H1 (cell line): ENCODE results near the gene GASK1B. TPM values are rescaled to one million over a fixed set of nuclear protein-coding genes. Genes with fewer than 3 reads are reported as not detected.

ENCODE experiments used
- CTBP2 ChIP-seq: IDR thresholded peaks from 2 replicates; pipeline ENCODE4 v1.7.0; 2011; ENCODE audit warnings: borderline replicate concordance, mild to moderate bottlenecking, moderate library complexity, mixed read lengths, low read length; ENCODE audit not compliant: insufficient read depth, insufficient read length
- EGR1 ChIP-seq: IDR thresholded peaks from 2 replicates; pipeline ENCODE4 v1.6.1; 2011; ENCODE audit warnings: low read depth, low read length, borderline replicate concordance
- KDM5A ChIP-seq: fragments of 200-600 bp; IDR thresholded peaks from 2 replicates; pipeline ENCODE4 v1.7.1; 2012; ENCODE audit warnings: mild to moderate bottlenecking, low read length, inconsistent platforms, mixed read lengths
- MAFK ChIP-seq: IDR thresholded peaks from 2 replicates; pipeline ENCODE4 v1.6.1; 2012; ENCODE audit warnings: low read depth, mild to moderate bottlenecking, improper control_type of control experiment, low read length
- POLR2AphosphoS5 ChIP-seq: IDR thresholded peaks from 2 replicates; pipeline ENCODE4 v1.6.1; 2011; ENCODE audit warnings: low read depth, low read length
- YY1 ChIP-seq: IDR thresholded peaks from 2 replicates; pipeline ENCODE4 v1.6.1; 2011; ENCODE audit warnings: low read depth, mild to moderate bottlenecking, low read length
- polyA plus RNA-seq, 7 experiments: library from polyadenylated mRNA; depleted of rRNA in 3 of 7; stranded (reverse) in 5 of 7; unstranded in 2 of 7; fragments of >200 nt in 5 of 7; fragments of 200-250 nt in 2 of 7; gene quantifications; 1 replicate in 5 of 7; 2 replicates in 1 of 7; 4 replicates in 1 of 7; pipeline versions ENCODE4 v1.2.1 to v1.2.3, GENCODE V29; 2011 to 2013; ENCODE audit warnings: missing spikeins in 2 of 7, mixed read lengths in 2 of 7
- total RNA-seq: library from RNA; stranded (reverse); fragmentation: NEBNext Ultra II Directional; extraction: Animal tissue kit (Norgen Biotek cat#: 25700); gene quantifications from 2 replicates; pipeline ENCODE4 v1.2.1, GENCODE V29; 2021
- TF ChIP-seq, protein P1 (sequence below): fragments of 300-600 bp; sonication (generic); IDR thresholded peaks from 2 replicates; pipeline ENCODE4 v1.7.1; 2012; ENCODE audit warnings: low read length, moderate library complexity, mild to moderate bottlenecking, inconsistent platforms; ENCODE audit not compliant: insufficient replicate concordance

The GASK1B gene
- total and polyA plus RNA-seq, 2 of the 8 experiments (the other 6 are each of a cell fraction or from before 2014, with no cell fraction given), result not detected

DNA sequence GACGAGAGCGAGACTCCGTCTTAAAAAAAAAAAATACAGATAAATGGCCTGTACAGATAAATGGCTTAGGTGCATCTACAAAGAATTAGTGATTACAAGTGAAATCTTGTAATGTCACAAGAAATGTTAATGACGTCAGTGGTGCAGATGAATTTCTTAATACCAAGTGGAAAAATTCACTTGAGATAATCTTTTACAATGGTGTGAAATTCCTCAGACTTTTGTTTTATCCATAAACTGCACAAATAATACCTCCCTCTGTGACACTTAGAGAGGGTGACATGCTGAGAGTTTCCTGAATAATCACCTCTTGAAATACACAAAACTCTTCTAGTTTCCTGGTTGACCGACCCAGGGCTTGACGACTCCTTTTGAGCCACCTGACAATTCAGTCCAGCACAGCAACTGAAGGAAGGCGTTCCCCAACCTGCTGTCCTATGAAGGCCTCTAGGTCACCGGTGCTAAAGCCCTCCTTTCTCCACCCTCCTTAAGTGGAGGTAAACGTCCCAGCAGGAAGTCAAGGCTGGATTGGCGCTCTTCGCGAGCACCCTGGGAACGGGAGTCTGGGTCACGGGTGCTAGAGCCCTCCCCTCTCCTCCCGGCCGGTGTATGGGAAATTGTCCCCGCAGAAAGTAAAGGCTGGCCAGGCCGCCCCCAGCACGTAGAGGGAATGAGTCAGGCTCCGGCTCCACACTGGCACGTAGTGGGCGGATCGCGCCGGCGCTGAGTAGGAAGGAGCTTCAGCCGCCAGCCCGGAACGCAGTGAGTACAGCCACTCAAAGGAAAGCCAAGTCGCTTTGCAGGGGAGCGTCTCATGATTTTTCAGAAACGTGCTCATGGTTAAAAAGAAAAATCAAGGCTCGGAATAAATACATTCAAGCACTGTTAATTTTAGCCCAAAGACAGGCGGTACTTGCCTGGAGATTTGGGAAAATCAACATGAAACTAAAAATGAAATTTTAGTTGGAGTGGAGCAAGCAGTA is 37.3 kb upstream of the GASK1B start, which contains the start of gene TMEM144 (continued):
- TF ChIP-seq, protein P1, sequence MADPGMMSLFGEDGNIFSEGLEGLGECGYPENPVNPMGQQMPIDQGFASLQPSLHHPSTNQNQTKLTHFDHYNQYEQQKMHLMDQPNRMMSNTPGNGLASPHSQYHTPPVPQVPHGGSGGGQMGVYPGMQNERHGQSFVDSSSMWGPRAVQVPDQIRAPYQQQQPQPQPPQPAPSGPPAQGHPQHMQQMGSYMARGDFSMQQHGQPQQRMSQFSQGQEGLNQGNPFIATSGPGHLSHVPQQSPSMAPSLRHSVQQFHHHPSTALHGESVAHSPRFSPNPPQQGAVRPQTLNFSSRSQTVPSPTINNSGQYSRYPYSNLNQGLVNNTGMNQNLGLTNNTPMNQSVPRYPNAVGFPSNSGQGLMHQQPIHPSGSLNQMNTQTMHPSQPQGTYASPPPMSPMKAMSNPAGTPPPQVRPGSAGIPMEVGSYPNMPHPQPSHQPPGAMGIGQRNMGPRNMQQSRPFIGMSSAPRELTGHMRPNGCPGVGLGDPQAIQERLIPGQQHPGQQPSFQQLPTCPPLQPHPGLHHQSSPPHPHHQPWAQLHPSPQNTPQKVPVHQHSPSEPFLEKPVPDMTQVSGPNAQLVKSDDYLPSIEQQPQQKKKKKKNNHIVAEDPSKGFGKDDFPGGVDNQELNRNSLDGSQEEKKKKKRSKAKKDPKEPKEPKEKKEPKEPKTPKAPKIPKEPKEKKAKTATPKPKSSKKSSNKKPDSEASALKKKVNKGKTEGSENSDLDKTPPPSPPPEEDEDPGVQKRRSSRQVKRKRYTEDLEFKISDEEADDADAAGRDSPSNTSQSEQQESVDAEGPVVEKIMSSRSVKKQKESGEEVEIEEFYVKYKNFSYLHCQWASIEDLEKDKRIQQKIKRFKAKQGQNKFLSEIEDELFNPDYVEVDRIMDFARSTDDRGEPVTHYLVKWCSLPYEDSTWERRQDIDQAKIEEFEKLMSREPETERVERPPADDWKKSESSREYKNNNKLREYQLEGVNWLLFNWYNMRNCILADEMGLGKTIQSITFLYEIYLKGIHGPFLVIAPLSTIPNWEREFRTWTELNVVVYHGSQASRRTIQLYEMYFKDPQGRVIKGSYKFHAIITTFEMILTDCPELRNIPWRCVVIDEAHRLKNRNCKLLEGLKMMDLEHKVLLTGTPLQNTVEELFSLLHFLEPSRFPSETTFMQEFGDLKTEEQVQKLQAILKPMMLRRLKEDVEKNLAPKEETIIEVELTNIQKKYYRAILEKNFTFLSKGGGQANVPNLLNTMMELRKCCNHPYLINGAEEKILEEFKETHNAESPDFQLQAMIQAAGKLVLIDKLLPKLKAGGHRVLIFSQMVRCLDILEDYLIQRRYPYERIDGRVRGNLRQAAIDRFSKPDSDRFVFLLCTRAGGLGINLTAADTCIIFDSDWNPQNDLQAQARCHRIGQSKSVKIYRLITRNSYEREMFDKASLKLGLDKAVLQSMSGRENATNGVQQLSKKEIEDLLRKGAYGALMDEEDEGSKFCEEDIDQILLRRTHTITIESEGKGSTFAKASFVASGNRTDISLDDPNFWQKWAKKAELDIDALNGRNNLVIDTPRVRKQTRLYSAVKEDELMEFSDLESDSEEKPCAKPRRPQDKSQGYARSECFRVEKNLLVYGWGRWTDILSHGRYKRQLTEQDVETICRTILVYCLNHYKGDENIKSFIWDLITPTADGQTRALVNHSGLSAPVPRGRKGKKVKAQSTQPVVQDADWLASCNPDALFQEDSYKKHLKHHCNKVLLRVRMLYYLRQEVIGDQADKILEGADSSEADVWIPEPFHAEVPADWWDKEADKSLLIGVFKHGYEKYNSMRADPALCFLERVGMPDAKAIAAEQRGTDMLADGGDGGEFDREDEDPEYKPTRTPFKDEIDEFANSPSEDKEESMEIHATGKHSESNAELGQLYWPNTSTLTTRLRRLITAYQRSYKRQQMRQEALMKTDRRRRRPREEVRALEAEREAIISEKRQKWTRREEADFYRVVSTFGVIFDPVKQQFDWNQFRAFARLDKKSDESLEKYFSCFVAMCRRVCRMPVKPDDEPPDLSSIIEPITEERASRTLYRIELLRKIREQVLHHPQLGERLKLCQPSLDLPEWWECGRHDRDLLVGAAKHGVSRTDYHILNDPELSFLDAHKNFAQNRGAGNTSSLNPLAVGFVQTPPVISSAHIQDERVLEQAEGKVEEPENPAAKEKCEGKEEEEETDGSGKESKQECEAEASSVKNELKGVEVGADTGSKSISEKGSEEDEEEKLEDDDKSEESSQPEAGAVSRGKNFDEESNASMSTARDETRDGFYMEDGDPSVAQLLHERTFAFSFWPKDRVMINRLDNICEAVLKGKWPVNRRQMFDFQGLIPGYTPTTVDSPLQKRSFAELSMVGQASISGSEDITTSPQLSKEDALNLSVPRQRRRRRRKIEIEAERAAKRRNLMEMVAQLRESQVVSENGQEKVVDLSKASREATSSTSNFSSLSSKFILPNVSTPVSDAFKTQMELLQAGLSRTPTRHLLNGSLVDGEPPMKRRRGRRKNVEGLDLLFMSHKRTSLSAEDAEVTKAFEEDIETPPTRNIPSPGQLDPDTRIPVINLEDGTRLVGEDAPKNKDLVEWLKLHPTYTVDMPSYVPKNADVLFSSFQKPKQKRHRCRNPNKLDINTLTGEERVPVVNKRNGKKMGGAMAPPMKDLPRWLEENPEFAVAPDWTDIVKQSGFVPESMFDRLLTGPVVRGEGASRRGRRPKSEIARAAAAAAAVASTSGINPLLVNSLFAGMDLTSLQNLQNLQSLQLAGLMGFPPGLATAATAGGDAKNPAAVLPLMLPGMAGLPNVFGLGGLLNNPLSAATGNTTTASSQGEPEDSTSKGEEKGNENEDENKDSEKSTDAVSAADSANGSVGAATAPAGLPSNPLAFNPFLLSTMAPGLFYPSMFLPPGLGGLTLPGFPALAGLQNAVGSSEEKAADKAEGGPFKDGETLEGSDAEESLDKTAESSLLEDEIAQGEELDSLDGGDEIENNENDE, result no peak
- TF ChIP-seq KDM5A (no peak), CTBP2 (peak; percentile 48), YY1 (0 out of 2 replicates have a peak, but pooled peaks have one; percentile 22), MAFK (no peak), EGR1 (no peak), POLR2AphosphoS5 (0 out of 2 replicates have a peak, but pooled peaks have one; percentile 37)
